ENCODE measurements around the gene REXO5.

DNA sequence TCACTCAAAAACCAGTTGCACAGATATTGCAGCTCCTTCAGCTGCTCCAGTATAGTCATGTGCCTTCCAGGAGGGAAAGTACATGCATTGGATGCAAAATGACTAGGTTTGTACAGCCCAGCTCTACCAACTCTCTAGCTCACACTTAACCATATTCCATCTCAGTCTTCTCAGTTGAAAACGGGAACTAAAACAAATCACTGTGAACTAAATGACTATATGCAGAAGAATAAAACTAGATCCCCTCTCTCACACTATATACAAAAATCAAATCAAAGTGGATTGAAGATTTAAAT is 69.0 kb downstream of the REXO5 start:
- TF ChIP-seq CTCF (IDR thresholded peaks at IDR 0.05) (no peak), EP300 (IDR thresholded peaks at IDR 0.05) (no peak)

All from stomach (tissue), 4 donors.